HG03060 (cell line): Measurements from ENCODE around the gene RAB3IL1.

ENCODE experiments used
- ATAC-seq: cut with Tn5 transposase; IDR thresholded peaks from one replicate; pipeline ENCODE4 v1.9.1; 2021; ENCODE audit warnings: low read depth, moderate number of reproducible peaks; ENCODE audit not compliant: unreplicated experiment

RAB3IL1 gene

DNA sequence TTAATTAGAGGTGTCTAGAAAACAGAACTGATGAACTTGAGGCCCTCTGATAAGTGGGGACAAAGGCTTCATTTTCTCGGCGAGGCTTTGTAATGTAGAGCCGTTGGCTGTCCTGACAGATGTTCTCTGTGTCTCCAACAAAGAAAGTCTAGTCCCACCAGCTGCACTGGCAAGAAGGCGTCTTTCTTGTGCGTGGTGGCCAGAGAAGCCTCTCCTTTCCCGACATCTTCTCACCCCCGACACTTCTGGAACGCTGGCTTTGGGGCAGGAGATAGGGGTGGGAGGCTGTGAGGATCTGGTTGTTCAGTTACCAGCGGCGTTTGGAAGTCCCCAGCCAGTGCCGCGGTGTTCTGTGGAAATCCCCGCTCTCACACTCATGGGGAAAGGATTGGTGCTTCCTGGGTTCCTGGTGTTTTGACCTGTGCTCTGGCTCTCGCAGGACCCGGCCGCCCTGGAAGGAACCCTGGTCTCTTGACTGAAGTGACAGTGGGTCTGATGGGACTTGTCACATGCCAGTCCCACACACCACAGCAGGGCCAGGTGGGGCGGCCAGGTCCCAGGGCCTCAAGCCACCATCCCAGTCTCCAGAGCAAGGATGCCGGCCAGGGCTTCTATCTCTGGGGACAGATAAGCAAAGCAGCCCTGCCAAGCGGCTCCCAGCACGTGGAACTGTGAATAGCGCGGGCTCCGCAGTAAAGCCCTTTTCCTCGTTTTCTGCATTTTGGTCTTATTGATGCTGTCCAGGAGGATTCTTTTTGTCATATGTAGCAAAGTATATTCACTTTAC lies 66.1 kb downstream of the RAB3IL1 start:
- no peak for ATAC-seq

DNA sequence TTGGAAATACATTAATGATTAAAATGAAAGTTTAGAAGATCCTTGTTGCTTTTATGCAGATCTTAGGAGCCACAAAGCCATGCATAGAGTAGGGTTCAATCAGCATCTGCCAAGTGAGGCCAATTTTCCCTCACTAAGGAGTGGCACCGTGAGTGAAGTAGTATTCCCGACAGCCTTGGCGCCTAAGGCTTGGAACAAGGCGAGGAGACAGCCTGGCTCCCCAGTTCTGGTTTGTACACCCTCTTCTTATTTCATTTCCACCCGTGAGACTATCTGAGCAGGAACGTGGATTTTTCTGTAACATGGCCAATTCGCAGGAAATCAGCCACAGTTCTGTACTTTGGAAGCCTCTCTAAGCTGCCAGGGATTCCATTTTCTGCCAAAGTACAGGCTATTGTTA lies 66.7 kb downstream of the RAB3IL1 start:
- no peak for ATAC-seq

- ATAC-seq, result no peak
Observed at GRCh38 chr11:61848631-61849030, 68.7 kb downstream of the RAB3IL1 start.

- ATAC-seq, result no peak
Observed at GRCh38 chr11:61847914-61848581, 69.3 kb downstream of the RAB3IL1 start.
